GM10847 (cell line): ENCODE results near the gene NT5C2.

Experiments
- POLR2A ChIP-seq: IDR thresholded peaks from 2 replicates; pipeline ENCODE4 v1.6.1; 2011; ENCODE audit not compliant: insufficient read length; ENCODE audit errors: extremely low read depth

The NT5C2 gene

GRCh38 chr10:103202319-103202718 is 9.2 kb upstream of the NT5C2 start:
- no peak for TF ChIP-seq POLR2A

GRCh38 chr10:103199488-103199887 is 6.4 kb upstream of the NT5C2 start:
- no peak for TF ChIP-seq POLR2A

DNA sequence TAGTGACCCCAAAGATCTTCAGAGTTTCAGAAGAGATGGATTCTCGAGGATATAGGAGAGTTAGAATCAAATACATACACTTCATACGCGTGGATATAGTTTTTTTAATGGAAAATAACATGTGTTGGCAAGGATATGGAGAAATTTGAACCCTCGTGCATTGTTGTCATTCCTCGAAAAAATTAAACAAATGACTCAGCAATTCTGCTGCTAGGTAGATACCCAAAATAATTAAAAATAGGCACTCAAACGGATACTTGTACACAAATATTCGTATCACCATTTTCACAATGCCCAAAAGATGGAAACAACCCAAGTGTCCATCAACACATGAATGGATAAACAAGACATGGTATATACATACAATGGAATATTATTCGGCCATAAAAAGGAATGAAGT is 5.6 kb upstream of the NT5C2 start:
- no peak for TF ChIP-seq POLR2A

- TF ChIP-seq POLR2A = no peak
Measured at GRCh38 chr10:103197903-103198302, 4.8 kb upstream of the NT5C2 start.

DNA sequence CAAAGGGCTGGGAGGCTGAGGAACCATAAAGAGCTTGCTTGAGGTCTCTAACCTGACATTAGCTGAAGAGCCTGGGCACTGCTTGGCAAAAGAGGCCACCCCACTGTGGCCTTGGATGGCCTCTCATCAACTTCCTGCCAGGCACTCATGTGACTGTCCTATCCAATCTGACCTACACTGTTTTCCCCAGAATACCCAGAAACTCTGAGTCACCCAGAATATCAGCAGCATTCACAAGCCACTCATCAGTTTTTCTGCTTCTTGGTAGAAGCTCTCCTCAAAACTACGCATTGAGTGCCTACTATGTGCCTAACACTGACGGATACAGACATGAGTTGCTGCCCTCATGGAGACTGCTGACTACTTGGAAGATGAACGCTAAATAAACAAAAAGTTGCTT is 4.1 kb upstream of the NT5C2 start:
- TF ChIP-seq POLR2A = no peak

GRCh38 chr10:103196516-103196915 is 3.4 kb upstream of the NT5C2 start:
- TF ChIP-seq POLR2A = no peak

DNA sequence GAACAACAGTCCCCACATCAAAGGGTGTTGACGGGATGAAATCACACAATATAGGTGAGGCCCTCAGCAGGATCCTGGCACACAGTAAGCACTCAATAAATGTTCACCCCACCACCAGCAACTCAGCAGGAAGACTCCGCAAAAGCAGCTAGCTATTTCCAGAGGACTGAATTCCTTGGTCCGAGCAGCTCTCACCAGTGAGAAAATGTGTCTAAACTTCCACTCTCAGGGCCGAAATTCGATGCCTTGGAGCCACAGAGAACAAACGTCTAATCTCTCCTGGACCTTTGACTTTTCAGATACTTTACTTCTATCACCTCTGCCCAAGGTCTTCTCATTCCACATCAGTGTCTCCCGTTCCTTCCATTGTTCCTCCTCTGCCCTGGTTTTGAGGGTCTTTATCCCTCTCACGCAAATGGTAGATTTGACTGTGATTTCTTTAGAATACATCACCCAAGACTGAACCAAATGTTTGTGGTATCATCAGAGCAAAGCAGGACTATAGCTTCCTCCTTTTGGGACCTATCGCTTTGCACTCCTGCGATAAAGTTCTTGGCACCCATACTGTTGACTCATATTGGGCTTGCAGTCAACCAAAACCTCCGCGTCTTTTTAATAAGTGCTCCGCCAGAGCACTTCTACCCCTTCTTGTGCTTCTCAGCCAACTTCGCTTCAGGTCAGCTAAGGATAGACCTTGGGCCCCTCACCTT is 903 bp upstream of the NT5C2 start:
- TF ChIP-seq POLR2A = no peak

DNA sequence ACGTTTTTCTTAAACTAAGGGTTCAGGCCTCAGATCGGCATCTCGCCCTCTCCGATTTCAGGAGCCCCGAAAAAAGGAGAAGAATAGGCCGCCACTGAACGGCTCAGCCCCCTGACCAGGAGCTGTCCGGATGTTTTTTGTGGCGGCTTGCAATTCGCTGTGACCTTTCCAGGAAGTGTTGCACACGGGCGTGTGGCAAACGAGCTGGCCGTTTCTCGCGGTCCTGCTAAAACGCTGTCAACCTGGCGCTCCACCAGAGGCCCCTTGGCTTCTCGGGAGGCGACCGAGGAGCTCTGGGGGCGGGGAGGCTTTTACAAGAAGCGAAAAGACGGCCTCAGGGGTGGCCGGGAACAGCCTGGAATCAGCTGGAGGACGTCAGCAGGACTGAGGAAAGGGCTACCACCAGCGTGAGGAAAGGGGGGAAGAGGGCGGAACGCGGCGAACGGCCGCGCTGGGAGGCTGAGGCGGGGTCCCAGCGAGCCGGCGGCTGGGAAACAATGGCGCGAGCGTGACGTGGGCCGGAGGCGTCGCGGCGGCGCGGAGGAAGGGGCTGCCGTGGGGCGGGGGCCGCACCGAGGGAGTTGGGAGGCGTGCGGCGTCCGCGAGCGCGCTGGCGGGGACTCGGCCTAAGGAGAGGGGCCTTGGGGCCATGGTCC is 493 bp downstream of the NT5C2 start:
- TF ChIP-seq POLR2A = peak; percentile 39

GRCh38 chr10:103192089-103192450 is 1.0 kb downstream of the NT5C2 start:
- TF ChIP-seq POLR2A = no peak

DNA sequence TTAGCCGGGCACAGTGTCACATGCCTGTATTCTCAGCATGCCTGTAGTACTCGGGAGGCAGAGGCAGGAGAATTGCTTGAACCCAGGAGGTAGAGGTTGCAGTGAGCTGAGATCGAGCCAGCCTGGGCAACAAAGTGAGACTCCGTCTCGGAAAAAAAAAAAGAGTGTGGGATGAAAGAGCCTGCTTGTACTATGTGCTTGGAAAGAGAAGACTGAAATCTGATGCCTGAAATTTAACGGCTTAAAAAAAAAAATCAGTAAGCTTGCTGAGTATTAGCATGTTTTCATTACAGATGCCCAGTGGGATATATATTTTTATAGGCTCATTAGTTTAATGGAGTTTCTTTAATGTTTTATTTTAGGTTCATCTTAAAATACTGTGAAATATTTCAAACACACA is 4.2 kb downstream of the NT5C2 start:
- no peak for TF ChIP-seq POLR2A

- TF ChIP-seq POLR2A = no peak
Measured at GRCh38 chr10:103186128-103186527, 6.9 kb downstream of the NT5C2 start.

DNA sequence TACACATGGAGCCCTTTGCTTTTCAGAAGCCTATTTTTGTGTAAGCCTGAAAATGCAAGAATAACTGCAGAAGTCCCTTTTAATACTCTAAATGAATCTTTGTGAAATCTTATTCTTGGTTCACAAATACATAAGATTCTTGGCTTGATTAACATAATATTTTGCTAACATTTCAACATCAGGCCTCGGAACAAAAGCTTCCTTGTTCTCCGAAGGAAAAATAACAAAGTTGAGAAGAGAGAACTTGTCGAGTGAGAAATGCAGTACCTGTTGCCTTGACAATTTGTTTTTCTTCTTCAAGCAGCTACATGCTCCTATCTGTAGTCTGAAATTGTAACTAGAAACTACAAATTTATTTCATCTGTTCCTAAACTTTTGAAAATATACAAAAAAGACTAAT is 8.5 kb downstream of the NT5C2 start:
- TF ChIP-seq POLR2A = no peak

DNA sequence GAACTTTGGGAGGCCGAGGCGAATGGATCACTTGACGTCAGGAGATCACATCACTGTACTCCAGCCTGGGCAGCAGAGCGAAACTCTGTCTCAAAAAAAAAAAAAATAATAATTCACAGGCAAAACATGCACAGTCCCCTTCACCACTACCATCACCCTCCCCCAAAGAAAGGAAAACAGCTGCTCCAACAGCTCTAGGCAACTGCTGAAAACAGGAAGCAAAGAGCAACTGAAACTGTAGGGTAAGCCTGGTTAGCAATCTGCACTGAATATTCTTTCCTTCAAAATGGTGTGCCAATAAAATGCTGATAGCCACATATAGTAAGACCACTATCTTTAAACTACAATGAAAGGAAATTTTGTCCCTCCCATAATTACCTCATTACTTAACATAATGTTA is 11.8 kb downstream of the NT5C2 start:
- TF ChIP-seq POLR2A = no peak

- no peak for TF ChIP-seq POLR2A
Measured at GRCh38 chr10:103180491-103180890, 12.6 kb downstream of the NT5C2 start.

DNA sequence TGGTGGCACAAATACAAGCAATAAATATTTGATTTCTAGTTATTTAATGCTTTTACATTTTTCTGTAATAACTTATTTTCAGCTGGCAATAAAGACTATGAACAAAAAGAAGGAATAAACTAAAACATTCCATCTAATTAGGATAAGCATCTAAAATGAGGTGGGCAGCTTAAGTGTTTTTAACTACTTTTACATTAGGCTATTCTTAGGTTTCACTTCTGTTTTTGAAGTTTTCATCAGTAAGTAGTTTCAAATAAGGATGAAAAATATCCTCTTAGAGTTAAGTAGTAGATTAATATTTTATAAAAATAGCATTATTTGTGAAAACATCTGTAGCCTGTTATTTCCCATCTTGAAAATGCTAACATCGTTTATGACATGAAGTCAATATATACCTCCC is 15.9 kb downstream of the NT5C2 start:
- no peak for TF ChIP-seq POLR2A

- TF ChIP-seq POLR2A = no peak
Measured at GRCh38 chr10:103175580-103176285, 17.3 kb downstream of the NT5C2 start.

GRCh38 chr10:103171278-103171677 is 21.8 kb downstream of the NT5C2 start:
- TF ChIP-seq POLR2A = no peak

DNA sequence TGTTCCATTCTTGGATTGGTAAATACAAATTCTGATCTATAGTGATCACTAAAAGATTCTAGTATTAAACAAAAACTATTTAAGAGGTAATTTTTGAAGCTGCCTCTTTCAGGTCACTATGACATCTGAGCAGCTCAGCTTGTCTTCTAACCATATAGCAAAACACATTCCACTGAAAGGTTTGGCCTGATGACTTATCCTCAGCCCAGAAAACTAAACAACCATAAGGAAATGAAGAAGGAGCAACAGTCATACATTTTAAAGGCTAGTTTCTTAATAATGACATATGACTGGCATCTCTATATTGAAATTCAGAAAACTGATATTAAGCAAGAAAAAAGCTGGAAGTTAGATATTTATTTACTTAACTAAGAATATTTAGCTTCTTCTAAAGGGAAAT is 24.6 kb downstream of the NT5C2 start:
- TF ChIP-seq POLR2A = no peak
